SK-N-SH (cell line): ENCODE data around the gene TPCN2. TPM values are rescaled to one million over a fixed set of nuclear protein-coding genes. Genes with fewer than 3 reads are reported as not detected.

Experiments
- CTCF ChIA-PET: fragments of 300-600, 350-600 bp; formaldehyde crosslinking; extraction: SDS; loops from one replicate; lab custom pipeline; 2021; lab: Yijun Ruan, JAX
- POLR2A ChIA-PET: fragments of 350-600 bp; sonication (Branson Sonifier 250); formaldehyde crosslinking; extraction: SDS; loops from one replicate; lab custom pipeline; 2020; ENCODE audit warnings: antibody characterized with exemption, inconsistent platforms; lab: Yijun Ruan, JAX
- DNase-seq: peaks from one replicate; pipeline ENCODE4 v3.0.0; 2012
- H2AFZ ChIP-seq: fragments of 200-600 bp; sonication (generic); 2 replicates; pipeline ENCODE4 v1.8.1; 2016; ENCODE audit warnings: antibody characterized with exemption, mild to moderate bottlenecking, low read depth
- H3F3A ChIP-seq: fragments of 200-600 bp; sonication (generic); replicated peaks from 2 replicates; pipeline ENCODE3; 2016; ENCODE audit warnings: antibody characterized with exemption, mild to moderate bottlenecking; ENCODE audit not compliant: insufficient read depth
- H3K27ac ChIP-seq, 2 experiments: fragments of 200-500 bp in 1 of 2; fragments of 200-600 bp in 1 of 2; sonication (Bioruptor generic) in 1 of 2; sonication (generic), shearing (Covaris generic) in 1 of 2; 2 replicates each; pipeline versions ENCODE4 v1.5.1 to v1.6.1; 2014 to 2016; ENCODE audit warnings: low read depth in 2 of 2, inconsistent platforms in 1 of 2, low read length in 1 of 2, mild to moderate bottlenecking in 1 of 2, mixed read lengths in 1 of 2
- H3K27me3 ChIP-seq: fragments of 200-600 bp; sonication (generic), shearing (Covaris generic); 2 replicates; pipeline ENCODE4 v1.6.1; 2016; ENCODE audit warnings: mixed run types; ENCODE audit not compliant: insufficient read depth
- H3K36me3 ChIP-seq, 2 experiments: fragments of 200-500 bp in 1 of 2; fragments of 200-600 bp in 1 of 2; sonication (Bioruptor generic) in 1 of 2; sonication (generic) in 1 of 2; replicated peaks in 1 of 2; 2 replicates each; pipeline versions ENCODE3 to v1.5.1; 2014 to 2016; ENCODE audit warnings: low read length in 1 of 2, mild to moderate bottlenecking in 1 of 2; ENCODE audit not compliant: insufficient read depth in 2 of 2, control insufficient read depth in 1 of 2
- H3K4me1 ChIP-seq, 2 experiments: fragments of 200-500 bp in 1 of 2; fragments of 200-600 bp in 1 of 2; sonication (Bioruptor generic) in 1 of 2; sonication (generic), shearing (Covaris generic) in 1 of 2; 2 replicates each; pipeline versions ENCODE4 v1.5.1 to v1.6.1; 2014 to 2016; ENCODE audit warnings: low read depth in 1 of 2, low read length in 1 of 2, mixed run types in 1 of 2; ENCODE audit not compliant: insufficient read depth in 2 of 2, control insufficient read depth in 1 of 2
- H3K4me2 ChIP-seq: fragments of 200-600 bp; sonication (generic), shearing (Covaris generic); 2 replicates; pipeline ENCODE4 v1.6.1; 2017; ENCODE audit warnings: mixed run types
- H3K4me3 ChIP-seq, 2 experiments: fragments of 200-500 bp in 1 of 2; fragments of 200-600 bp in 1 of 2; sonication (Bioruptor generic) in 1 of 2; sonication (generic), shearing (Covaris generic) in 1 of 2; 2 replicates each; pipeline versions ENCODE4 v1.5.1 to v1.8.1; 2014 to 2016; ENCODE audit warnings: low read depth in 2 of 2, inconsistent platforms in 1 of 2, low read length in 1 of 2, mild to moderate bottlenecking in 1 of 2, mixed read lengths in 1 of 2, moderate library complexity in 1 of 2
- H3K79me2 ChIP-seq: fragments of 200-600 bp; sonication (generic); 2 replicates; pipeline ENCODE4 v1.8.1; 2017; ENCODE audit warnings: mild to moderate bottlenecking; ENCODE audit not compliant: insufficient read depth
- H3K9ac ChIP-seq: fragments of 200-600 bp; sonication (generic); 2 replicates; pipeline ENCODE4 v1.6.1; 2017; ENCODE audit warnings: mixed run types
- H3K9me2 ChIP-seq: fragments of 200-600 bp; sonication (generic); 2 replicates; pipeline ENCODE4 v1.6.1; 2017; ENCODE audit warnings: mixed run types
- H3K9me3 ChIP-seq: fragments of 200-600 bp; sonication (generic); 2 replicates; pipeline ENCODE4 v1.6.1; 2017; ENCODE audit warnings: mixed run types, mild to moderate bottlenecking, moderate library complexity
- H4K20me1 ChIP-seq: fragments of 200-600 bp; sonication (generic); 2 replicates; pipeline ENCODE4 v1.6.1; 2017; ENCODE audit warnings: mild to moderate bottlenecking, mixed run types; ENCODE audit not compliant: insufficient read depth
- CHD2 ChIP-seq: fragments of 150-350 bp; IDR thresholded peaks from 2 replicates; pipeline ENCODE4 v1.6.1; 2018; ENCODE audit warnings: low read length; ENCODE audit not compliant: partially characterized antibody
- CTCF ChIP-seq: fragments of 200-600 bp; sonication (generic); IDR thresholded peaks from 2 replicates; pipeline ENCODE4 v1.6.1; 2017; ENCODE audit warnings: antibody characterized with exemption, mild to moderate bottlenecking, moderate library complexity
- ELF1 ChIP-seq: IDR thresholded peaks from 2 replicates; pipeline ENCODE4 v1.4.0; 2012
- FOSL2 ChIP-seq: IDR thresholded peaks from 2 replicates; pipeline ENCODE4 v1.4.0; 2012; ENCODE audit warnings: low read depth, mild to moderate bottlenecking, moderate library complexity, borderline replicate concordance
- FOXJ3 ChIP-seq: sonication (generic); formaldehyde crosslinking; IDR thresholded peaks from 2 replicates; pipeline ENCODE4 v1.5.1; 2020; ENCODE audit warnings: mild to moderate bottlenecking, missing genetic modification reagents
- FOXM1 ChIP-seq: IDR thresholded peaks from 2 replicates; pipeline ENCODE4 v1.4.0; 2012; ENCODE audit warnings: low read depth, mild to moderate bottlenecking
- JUND ChIP-seq: IDR thresholded peaks from 2 replicates; pipeline ENCODE4 v1.4.0; 2012
- MEF2A ChIP-seq: IDR thresholded peaks from 2 replicates; pipeline ENCODE4 v1.4.0; 2012; ENCODE audit warnings: low read depth, borderline replicate concordance
- NFIC ChIP-seq: IDR thresholded peaks from 2 replicates; pipeline ENCODE4 v1.4.0; 2012; ENCODE audit warnings: borderline replicate concordance
- POLR2AphosphoS5 ChIP-seq: IDR thresholded peaks from 2 replicates; pipeline ENCODE4 v1.6.1; 2012; ENCODE audit warnings: low read depth, low read length
- RAD21 ChIP-seq: IDR thresholded peaks from 2 replicates; pipeline ENCODE4 v1.6.1; 2012; ENCODE audit warnings: mild to moderate bottlenecking, low read length
- REST ChIP-seq: IDR thresholded peaks from 2 replicates; pipeline ENCODE4 v1.6.1; 2012; ENCODE audit warnings: mild to moderate bottlenecking, low read depth, low read length, moderate library complexity
- SMC3 ChIP-seq: IDR thresholded peaks from 2 replicates; pipeline ENCODE4 v1.6.1; 2012; ENCODE audit warnings: low read depth, low read length, improper control_type of control experiment
- USF1 ChIP-seq: IDR thresholded peaks from 2 replicates; pipeline ENCODE4 v1.4.0; 2012; ENCODE audit warnings: low read depth, borderline replicate concordance
- ZBTB33 ChIP-seq: IDR thresholded peaks from 2 replicates; pipeline ENCODE4 v1.4.0; 2012; ENCODE audit warnings: low read depth, borderline replicate concordance
- WGBS: methylation state at CpG from one replicate; pipeline ENCODE4 v1.1.6; 2017; ENCODE audit warnings: low lambda C conversion rate; 5-methylcytosine and 5-hydroxymethylcytosine counted together
- polyA plus RNA-seq, 3 experiments: library from polyadenylated mRNA; depleted of rRNA; stranded (reverse); fragments of >200 nt; gene quantifications; 2 replicates each; pipeline ENCODE4 v1.2.3, GENCODE V29; 2012

The TPCN2 gene
- polyA plus RNA-seq, 1 of the 3 experiments (the other 2 are of a cell fraction), result 8.7 TPM

GRCh38 chr11:69009441-69010211 is 39.1 kb upstream of the TPCN2 start:
- Histone ChIP-seq H3K4me2 (no peak overlapping the region), H3K9me2 (no peaks in the 10 kb centered on the region), H4K20me1 (no peaks in the 10 kb centered on the region), H3K79me2 (no peaks in the 10 kb centered on the region), H3K36me3 (no peaks in the 10 kb centered on the region), H2AFZ (0 out of 2 replicates have a peak overlapping the region, but pooled peaks have one; percentile 67), H3K9ac (no peak overlapping the region), H3F3A (no peaks in the 10 kb centered on the region), H3K27ac (peak overlapping the region; percentile 47 to 67; a peak in 2 of 4 replicates), H3K9me3 (no peaks in the 10 kb centered on the region), H3K4me1 (peaks cover 28 to 46% of the 10 kb centered on the region in 2 experiments; a peak in 3 of 4 replicates), H3K4me3 (no peak overlapping the region), H3K27me3 (no peaks in the 10 kb centered on the region)
- ChIA-PET POLR2A (no interaction called here), CTCF (interaction anchor here (1.0 to 4.6 kb wide), 6 partner anchors 8 to 92 kb away, joined by 3 to 26 read pairs (median 4); no protein-coding TSS in a partner anchor)
- TF ChIP-seq USF1 (no peak), REST (no peak), ELF1 (no peak), CHD2 (no peak), SMC3 (no peak)
- WGBS, result 89% methylated on average over 8 of the region's 16 CpGs
- DNase-seq, result peak; percentile 78

- peak; percentile 63 for DNase-seq
- H3K9me2 ChIP-seq, result no peaks in the 10 kb centered on the region
- H3F3A ChIP-seq, result no peaks in the 10 kb centered on the region
- H3K4me3 ChIP-seq, result no peak overlapping the region
- H3K79me2 ChIP-seq, result no peaks in the 10 kb centered on the region
- H3K4me1 ChIP-seq, result peaks cover 28 to 53% of the 10 kb centered on the region in 2 experiments; a peak in 3 of 4 replicates
- H4K20me1 ChIP-seq, result no peaks in the 10 kb centered on the region
- CTCF ChIA-PET, result interaction anchor here (1.2 to 4.6 kb wide), 5 partner anchors 9 to 91 kb away, joined by 3 to 26 read pairs (median 4); no protein-coding TSS in a partner anchor
- no peak overlapping the region for H3K4me2 ChIP-seq
- no peak overlapping the region for H3K9ac ChIP-seq
- H3K27ac ChIP-seq, result peak overlapping the region in 1 of 2 experiments; percentile 47; a peak in 1 of 4 replicates
- POLR2A ChIA-PET, result interaction anchor here (1.4 kb wide), 1 partner anchor 12 kb away, joined by 3 read pairs; no protein-coding TSS in a partner anchor
- no peaks in the 10 kb centered on the region for H3K36me3 ChIP-seq
- no peaks in the 10 kb centered on the region for H3K27me3 ChIP-seq
- H2AFZ ChIP-seq, result no peak overlapping the region
- 83% methylated on average over 3 of the region's 9 CpGs for WGBS
- H3K9me3 ChIP-seq, result no peaks in the 10 kb centered on the region
- TF ChIP-seq SMC3 (no peak), ZBTB33 (no peak), FOXM1 (no peak), NFIC (no peak), FOXJ3 (CRISPR knock-in tag) (no peak), RAD21 (no peak), POLR2AphosphoS5 (no peak), FOSL2 (no peak), JUND (no peak), MEF2A (no peak), CTCF (no peak)
Measured at GRCh38 chr11:69010361-69010891, 38.3 kb upstream of the TPCN2 start.
